IMR-90 (cell line): ENCODE data around the gene ZNF695. TPM values are rescaled to one million over a fixed set of nuclear protein-coding genes. Genes with fewer than 3 reads are reported as not detected.

Experiments used
- ATAC-seq: fragments of 200-7000 bp; cut with Tn5 transposase; 2 replicates; pipeline ENCODE4 v1.9.1; 2020; ENCODE audit warnings: low read depth, mild to moderate bottlenecking, moderate library complexity
- BruUV-seq: library from RNA; stranded (reverse); fragments of 400-500 nt; replicated peaks from 2 replicates; lab custom pipeline; 2021; lab: Mats Ljungman, UMichigan
- CTCF ChIA-PET: fragments of 300-600 bp; formaldehyde crosslinking; extraction: SDS; loops from one replicate; lab custom pipeline; 2021; ENCODE audit warnings: antibody characterized with exemption; lab: Yijun Ruan, JAX
- POLR2A ChIA-PET: fragments of 300-600 bp; sonication (Branson Sonifier 250); formaldehyde crosslinking; loops from one replicate; lab custom pipeline; 2022; ENCODE audit warnings: antibody characterized with exemption; ENCODE audit not compliant: unreplicated experiment; lab: Charles Lee
- DNase-seq: peaks from one replicate; pipeline ENCODE4 v3.0.0; 2013
- H2AFZ ChIP-seq: replicated peaks from 2 replicates; pipeline ENCODE3; 2013; ENCODE audit warnings: low read length, mild to moderate bottlenecking; ENCODE audit not compliant: poor library complexity
- H2AK5ac ChIP-seq: 2 replicates; pipeline ENCODE4 v1.6.1; 2013; ENCODE audit warnings: low read depth, low read length, inconsistent platforms
- H2AK9ac ChIP-seq: replicated peaks from 2 replicates; pipeline ENCODE3; 2013; ENCODE audit warnings: mild to moderate bottlenecking, low read depth, low read length, moderate library complexity; ENCODE audit not compliant: poor library complexity
- H2BK120ac ChIP-seq: 2 replicates; pipeline ENCODE4 v1.6.1; 2013; ENCODE audit warnings: low read depth, low read length, inconsistent platforms
- H2BK15ac ChIP-seq: 3 replicates; pipeline ENCODE4 v1.6.1; 2013; ENCODE audit warnings: low read depth, low read length, inconsistent platforms
- H2BK20ac ChIP-seq: 2 replicates; pipeline ENCODE4 v1.6.1; 2013; ENCODE audit warnings: low read depth, mild to moderate bottlenecking, inconsistent platforms, low read length, moderate library complexity
- H2BK5ac ChIP-seq: 2 replicates; pipeline ENCODE4 v1.6.1; 2013; ENCODE audit warnings: mild to moderate bottlenecking, low read depth, low read length, inconsistent platforms; ENCODE audit not compliant: poor library complexity, severe bottlenecking
- H3K14ac ChIP-seq: replicated peaks from 2 replicates; pipeline ENCODE4 v1.6.1; 2013; ENCODE audit warnings: low read depth, low read length, inconsistent platforms
- H3K18ac ChIP-seq: 2 replicates; pipeline ENCODE4 v1.6.1; 2013; ENCODE audit warnings: low read depth, low read length, control low read depth
- H3K23ac ChIP-seq: 2 replicates; pipeline ENCODE4 v1.6.1; 2013; ENCODE audit warnings: low read depth, low read length, inconsistent platforms
- H3K27ac ChIP-seq: 2 replicates; pipeline ENCODE4 v1.5.1; 2013; ENCODE audit warnings: mild to moderate bottlenecking, control low read depth, low read length; ENCODE audit not compliant: insufficient read depth
- H3K27me3 ChIP-seq: 2 replicates; pipeline ENCODE4 v1.6.1; 2013; ENCODE audit warnings: low read length; ENCODE audit not compliant: control insufficient read depth, insufficient read depth
- H3K36me3 ChIP-seq: 2 replicates; pipeline ENCODE4 v1.6.1; 2013; ENCODE audit warnings: low read length, mixed read lengths; ENCODE audit not compliant: control insufficient read depth, insufficient read depth
- H3K4ac ChIP-seq: 2 replicates; pipeline ENCODE4 v1.6.1; 2013; ENCODE audit warnings: low read depth, low read length, inconsistent platforms
- H3K4me1 ChIP-seq: 2 replicates; pipeline ENCODE4 v1.6.1; 2013; ENCODE audit warnings: low read length, mixed read lengths; ENCODE audit not compliant: control insufficient read depth, insufficient read depth
- H3K4me2 ChIP-seq: 2 replicates; pipeline ENCODE4 v1.6.1; 2013; ENCODE audit warnings: low read depth, mild to moderate bottlenecking, control low read depth, low read length, moderate library complexity
- H3K4me3 ChIP-seq: 2 replicates; pipeline ENCODE4 v1.5.1; 2013; ENCODE audit warnings: low read depth, mild to moderate bottlenecking, control low read depth, low read length, moderate library complexity; ENCODE audit not compliant: insufficient read depth
- H3K56ac ChIP-seq: 2 replicates; pipeline ENCODE4 v1.6.1; 2013; ENCODE audit warnings: low read length, inconsistent platforms; ENCODE audit not compliant: insufficient read depth; ENCODE audit errors: extremely low read depth
- H3K79me1 ChIP-seq, 2 experiments: 2 replicates each; pipeline ENCODE4 v1.6.1; 2013; ENCODE audit warnings: low read length in 2 of 2, inconsistent platforms in 1 of 2, low read depth in 1 of 2
- H3K9ac ChIP-seq: 2 replicates; pipeline ENCODE4 v1.6.1; 2013; ENCODE audit warnings: low read depth, low read length, control low read depth
- H3K9me1 ChIP-seq: 2 replicates; pipeline ENCODE4 v1.6.1; 2013; ENCODE audit warnings: low read length, inconsistent platforms; ENCODE audit not compliant: insufficient read depth
- H3K9me3 ChIP-seq: 2 replicates; pipeline ENCODE4 v1.6.1; 2013; ENCODE audit warnings: low read length; ENCODE audit not compliant: control insufficient read depth, insufficient read depth
- H4K20me1 ChIP-seq: 2 replicates; pipeline ENCODE4 v1.6.1; 2013; ENCODE audit warnings: low read length, inconsistent platforms; ENCODE audit not compliant: insufficient read depth
- H4K5ac ChIP-seq: 2 replicates; pipeline ENCODE4 v1.6.1; 2013; ENCODE audit warnings: mild to moderate bottlenecking, low read depth, low read length, control low read depth
- H4K8ac ChIP-seq, 2 experiments: 2 replicates each; pipeline ENCODE4 v1.6.1; 2013; ENCODE audit warnings: low read depth in 2 of 2, low read length in 2 of 2, control low read depth in 1 of 2, inconsistent platforms in 1 of 2
- H4K91ac ChIP-seq: 2 replicates; pipeline ENCODE4 v1.6.1; 2013; ENCODE audit warnings: low read depth, low read length, inconsistent platforms; ENCODE audit not compliant: insufficient read depth
- BHLHE40 ChIP-seq: fragments of 150-350 bp; IDR thresholded peaks from 2 replicates; pipeline ENCODE4 v1.6.1; 2016; ENCODE audit warnings: mild to moderate bottlenecking, low read depth, low read length
- CEBPB ChIP-seq: IDR thresholded peaks from 2 replicates; pipeline ENCODE4 v1.6.1; 2012; ENCODE audit warnings: low read depth, low read length, improper control_type of control experiment
- CHD1 ChIP-seq: IDR thresholded peaks from 2 replicates; pipeline ENCODE4 v1.6.1; 2012; ENCODE audit warnings: low read depth, low read length, improper control_type of control experiment
- FOS ChIP-seq: fragments of 150-350 bp; IDR thresholded peaks from 2 replicates; pipeline ENCODE4 v1.6.1; 2016; ENCODE audit warnings: low read depth, low read length
- MAFK ChIP-seq: IDR thresholded peaks from 2 replicates; pipeline ENCODE4 v1.6.1; 2012; ENCODE audit warnings: low read depth, low read length, improper control_type of control experiment
- MAZ ChIP-seq: IDR thresholded peaks from 2 replicates; pipeline ENCODE4 v1.6.1; 2012; ENCODE audit warnings: low read depth, mild to moderate bottlenecking, low read length, improper control_type of control experiment, moderate library complexity, borderline replicate concordance
- POLR2A ChIP-seq: IDR thresholded peaks from 2 replicates; pipeline ENCODE4 v1.6.1; 2012; ENCODE audit warnings: mild to moderate bottlenecking, low read depth, low read length
- RAD21 ChIP-seq: IDR thresholded peaks from 2 replicates; pipeline ENCODE4 v1.6.1; 2012; ENCODE audit warnings: low read length, improper control_type of control experiment
- RFX5 ChIP-seq: IDR thresholded peaks from 2 replicates; pipeline ENCODE4 v1.8.0; 2012; ENCODE audit warnings: low read depth, mild to moderate bottlenecking, low read length, moderate library complexity
- SMC3 ChIP-seq: fragments of 150-350 bp; IDR thresholded peaks from 2 replicates; pipeline ENCODE4 v1.6.1; 2016; ENCODE audit warnings: low read depth, mild to moderate bottlenecking, antibody characterized with exemption, low read length, moderate library complexity
- WGBS, 2 experiments: methylation state at CpG; one replicate each; pipeline versions ENCODE4 v1.1.5 to v1.1.7; 2013; ENCODE audit warnings: missing lambda C conversion rate in 2 of 2; ENCODE audit not compliant: insufficient read length in 1 of 2; ENCODE audit errors: extremely low coverage in 2 of 2; 5-methylcytosine and 5-hydroxymethylcytosine counted together
- dilution Hi-C: fragments of 300-500 bp; cut with HindIII; formaldehyde crosslinking; loops from one replicate; pipeline ENCODE4 v1.14.3; 2018; ENCODE audit warnings: low sequenced_read_pairs; ENCODE audit not compliant: unreplicated experiment
- in situ Hi-C: fragments of 300-500 bp; cut with MboI; formaldehyde crosslinking; loops from 3 replicates; pipeline ENCODE4 v1.14.3; 2019; ENCODE audit warnings: low sequenced_read_pairs, inconsistent platforms, mixed read lengths
- intact Hi-C: fragments of 100-400 bp; cut with micrococcal nuclease; formaldehyde crosslinking; loops from 2 replicates; pipeline ENCODE4 v1.10.0; 2022
- polyA plus RNA-seq, 3 experiments: library from polyadenylated mRNA; depleted of rRNA; stranded (reverse); fragments of >200 nt; gene quantifications; 2 replicates each; pipeline ENCODE4 v1.2.3, GENCODE V29; 2012; ENCODE audit warnings: low replicate concordance in 1 of 3
- total RNA-seq: library from RNA; depleted of rRNA; stranded (reverse); fragments of >200 nt; gene quantifications from 2 replicates; pipeline ENCODE4 v1.2.3, GENCODE V29; 2012
- TF ChIP-seq, protein P1 (sequence below): fragments of 150-350 bp; IDR thresholded peaks from 2 replicates; pipeline ENCODE4 v1.6.1; 2016; ENCODE audit warnings: low read depth, mild to moderate bottlenecking, low read length, moderate library complexity, borderline replicate concordance
- TF ChIP-seq, protein P2 (sequence below): conservative IDR thresholded peaks from 2 replicates; pipeline ENCODE4 v1.5.1; 2012; ENCODE audit warnings: mild to moderate bottlenecking, low read depth, low read length, improper control_type of control experiment
- TF ChIP-seq, protein P3 (sequence below): fragments of 150-350 bp; IDR thresholded peaks from 2 replicates; pipeline ENCODE4 v1.6.1; 2017; ENCODE audit warnings: mild to moderate bottlenecking, antibody characterized with exemption, low read length, low read depth

The ZNF695 gene
- total and polyA plus RNA-seq, 2 of the 4 experiments (the other 2 are of a cell fraction), result 0.54 to 0.75 TPM

DNA sequence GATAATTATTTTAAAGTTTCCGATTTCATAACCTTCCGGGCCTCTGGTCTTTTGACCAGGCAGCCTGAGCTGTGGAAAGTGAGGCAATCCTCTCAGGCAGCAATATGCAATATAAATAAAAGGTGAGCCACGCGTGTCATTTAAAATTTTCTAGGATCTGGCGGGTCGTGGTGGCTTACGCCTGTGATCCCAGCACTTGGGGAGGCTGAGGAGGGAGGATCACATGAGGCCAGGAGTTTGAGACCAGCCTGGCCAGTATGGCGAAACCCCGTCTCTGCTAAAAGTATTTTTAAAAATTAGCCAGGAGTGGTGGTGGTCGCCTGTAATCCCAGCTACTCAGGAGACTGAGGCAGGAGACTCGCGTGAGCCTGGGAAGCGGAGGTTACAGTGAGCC lies 546 bp upstream of the ZNF695 start:
- Histone ChIP-seq H2BK15ac (no peak overlapping the region), H2AK5ac (no peak overlapping the region), H3K14ac (no peak overlapping the region), H2BK5ac (no peak overlapping the region), H4K8ac (no peak overlapping the region), H3K27ac (no peak overlapping the region), H4K5ac (no peak overlapping the region), H3K27me3 (no peaks in the 10 kb centered on the region), H3K18ac (no peak overlapping the region), H3K36me3 (no peaks in the 10 kb centered on the region), H3K4me3 (no peak overlapping the region), H3K56ac (no peak overlapping the region), H3K23ac (no peak overlapping the region), H3K4me2 (no peak overlapping the region; the same call in 1 of the 2 replicates), H2AFZ (peak overlapping the region; percentile 86), H4K20me1 (no peaks in the 10 kb centered on the region), H3K79me1 (peaks cover 0 to 5% of the 10 kb centered on the region in 2 experiments; a peak in 1 of 4 replicates), H2BK120ac (no peak overlapping the region), H3K9me1 (no peaks in the 10 kb centered on the region), H3K4me1 (no peaks in the 10 kb centered on the region), H2BK20ac (no peak overlapping the region), H2AK9ac (no peak overlapping the region), H3K9ac (no peak overlapping the region), H3K4ac (no peak overlapping the region), H4K91ac (no peak overlapping the region), H3K9me3 (peaks cover 3% of the 10 kb centered on the region; the same call in 1 of the 2 replicates)
- POLR2A ChIA-PET, result no interaction called here
- in situ Hi-C loops (no loop called here), intact Hi-C loops (no loop called here), dilution Hi-C loops (no loop called here)
- ATAC-seq (no peak), DNase-seq (no peak)
- no TSS peak for BruUV-seq
- TF ChIP-seq BHLHE40 (no peak), MAZ (no peak), CEBPB (no peak), MAFK (no peak), RFX5 (no peak), FOS (no peak), RAD21 (no peak), SMC3 (no peak), CHD1 (no peak), POLR2A (no peak)
- TF ChIP-seq, protein P1, sequence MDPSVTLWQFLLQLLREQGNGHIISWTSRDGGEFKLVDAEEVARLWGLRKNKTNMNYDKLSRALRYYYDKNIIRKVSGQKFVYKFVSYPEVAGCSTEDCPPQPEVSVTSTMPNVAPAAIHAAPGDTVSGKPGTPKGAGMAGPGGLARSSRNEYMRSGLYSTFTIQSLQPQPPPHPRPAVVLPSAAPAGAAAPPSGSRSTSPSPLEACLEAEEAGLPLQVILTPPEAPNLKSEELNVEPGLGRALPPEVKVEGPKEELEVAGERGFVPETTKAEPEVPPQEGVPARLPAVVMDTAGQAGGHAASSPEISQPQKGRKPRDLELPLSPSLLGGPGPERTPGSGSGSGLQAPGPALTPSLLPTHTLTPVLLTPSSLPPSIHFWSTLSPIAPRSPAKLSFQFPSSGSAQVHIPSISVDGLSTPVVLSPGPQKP, result no peak
- TF ChIP-seq, protein P2, sequence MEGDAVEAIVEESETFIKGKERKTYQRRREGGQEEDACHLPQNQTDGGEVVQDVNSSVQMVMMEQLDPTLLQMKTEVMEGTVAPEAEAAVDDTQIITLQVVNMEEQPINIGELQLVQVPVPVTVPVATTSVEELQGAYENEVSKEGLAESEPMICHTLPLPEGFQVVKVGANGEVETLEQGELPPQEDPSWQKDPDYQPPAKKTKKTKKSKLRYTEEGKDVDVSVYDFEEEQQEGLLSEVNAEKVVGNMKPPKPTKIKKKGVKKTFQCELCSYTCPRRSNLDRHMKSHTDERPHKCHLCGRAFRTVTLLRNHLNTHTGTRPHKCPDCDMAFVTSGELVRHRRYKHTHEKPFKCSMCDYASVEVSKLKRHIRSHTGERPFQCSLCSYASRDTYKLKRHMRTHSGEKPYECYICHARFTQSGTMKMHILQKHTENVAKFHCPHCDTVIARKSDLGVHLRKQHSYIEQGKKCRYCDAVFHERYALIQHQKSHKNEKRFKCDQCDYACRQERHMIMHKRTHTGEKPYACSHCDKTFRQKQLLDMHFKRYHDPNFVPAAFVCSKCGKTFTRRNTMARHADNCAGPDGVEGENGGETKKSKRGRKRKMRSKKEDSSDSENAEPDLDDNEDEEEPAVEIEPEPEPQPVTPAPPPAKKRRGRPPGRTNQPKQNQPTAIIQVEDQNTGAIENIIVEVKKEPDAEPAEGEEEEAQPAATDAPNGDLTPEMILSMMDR, result no peak
- TF ChIP-seq, protein P3, sequence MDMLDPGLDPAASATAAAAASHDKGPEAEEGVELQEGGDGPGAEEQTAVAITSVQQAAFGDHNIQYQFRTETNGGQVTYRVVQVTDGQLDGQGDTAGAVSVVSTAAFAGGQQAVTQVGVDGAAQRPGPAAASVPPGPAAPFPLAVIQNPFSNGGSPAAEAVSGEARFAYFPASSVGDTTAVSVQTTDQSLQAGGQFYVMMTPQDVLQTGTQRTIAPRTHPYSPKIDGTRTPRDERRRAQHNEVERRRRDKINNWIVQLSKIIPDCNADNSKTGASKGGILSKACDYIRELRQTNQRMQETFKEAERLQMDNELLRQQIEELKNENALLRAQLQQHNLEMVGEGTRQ, result no peak
- CTCF ChIA-PET, result no interaction called here
- WGBS, 2 experiments, result no CpG with 5 or more reads among the region's 13 CpGs
